Upper lobe of left lung (tissue), 6 donors: ENCODE results near the gene NME7. TPM values are rescaled to one million over a fixed set of nuclear protein-coding genes. Genes with fewer than 3 reads are reported as not detected.
"Not testable (repeated sequence)": the region's sequence is repeated elsewhere in the genome, so short reads cannot be mapped to it uniquely, and the experiment has no call there.

Experiments
- ATAC-seq, 2 donors: fragments of 200-7000 bp; cut with Tn5 transposase; one replicate each; pipeline ENCODE4 v1.9.1; 2022; ENCODE audit warnings: mild to moderate bottlenecking in 2 of 2, moderate library complexity in 2 of 2; ENCODE audit not compliant: low FRiP score in 2 of 2
- DNase-seq, 2 donors: peaks; one replicate each; pipeline ENCODE4 v3.0.0-alpha.2; 2019 to 2020
- H3K27ac ChIP-seq, 4 donors: fragments of 200-600 bp; sonication (generic); one replicate each; pipeline ENCODE4 v1.5.1; 2016 to 2019
- H3K27me3 ChIP-seq, 4 donors: fragments of 200-600 bp; sonication (generic); one replicate each; pipeline ENCODE4 v1.5.1; 2017 to 2019
- H3K36me3 ChIP-seq, 4 donors: fragments of 200-600 bp; sonication (generic); one replicate each; pipeline ENCODE4 v1.5.1; 2016 to 2019
- H3K4me1 ChIP-seq, 4 donors: fragments of 200-600 bp; sonication (generic); one replicate each; pipeline ENCODE4 v1.5.1; 2018 to 2019
- H3K4me3 ChIP-seq, 4 donors: fragments of 200-600 bp; sonication (generic); one replicate each; pipeline ENCODE4 v1.5.1; 2017 to 2019; ENCODE audit warnings: mild to moderate bottlenecking in 2 of 4, moderate library complexity in 1 of 4
- H3K9me3 ChIP-seq, 4 donors: fragments of 200-600 bp; sonication (generic); one replicate each; pipeline ENCODE4 v1.5.1; 2018 to 2019
- EP300 ChIP-seq, 4 donors: sonication (generic); formaldehyde crosslinking; IDR thresholded peaks; one replicate each; pipeline ENCODE4 v1.5.1; 2017; ENCODE audit warnings: antibody characterized with exemption in 4 of 4, control low read depth in 2 of 4
- POLR2A ChIP-seq, 4 donors: fragments of 450-650 bp; IDR thresholded peaks; one replicate each; pipeline ENCODE4 v1.5.1; 2016 to 2017; ENCODE audit warnings: antibody characterized with exemption in 4 of 4, mild to moderate bottlenecking in 2 of 4
- POLR2AphosphoS5 ChIP-seq, 2 donors: sonication (generic); formaldehyde crosslinking; IDR thresholded peaks; one replicate each; pipeline ENCODE4 v1.5.1; 2017; ENCODE audit warnings: antibody characterized with exemption in 2 of 2
- WGBS, 2 donors: methylation state at CpG; one replicate each; pipeline ENCODE4 v1.1.5; 2017 to 2018; 5-methylcytosine and 5-hydroxymethylcytosine counted together
- total RNA-seq, 6 donors: library from RNA; depleted of rRNA in 4 of 6; stranded (reverse); fragments of >200 nt in 4 of 6; gene quantifications; one replicate each; pipeline versions ENCODE4 v1.1.0 to v1.2.1, GENCODE V29; 2016 to 2021
- TF ChIP-seq, protein P1 (sequence below), 6 experiments: fragments of 450-650 bp in 4 of 6; fragments of 200-600 bp in 2 of 6; sonication (generic) in 2 of 6; IDR thresholded peaks; one replicate each; pipeline ENCODE4 v1.5.1; 2016 to 2019; ENCODE audit warnings: antibody characterized with exemption in 6 of 6
- donor health status: DM: no; HTN: no; CAD: no; lungs with moderate emphysema.
- donor health status: DM: no; HTN: yes; CAD: no; lungs with severe emphysema.

Gene NME7
- total RNA-seq, 6 donors from 2014 or later = 9.8 to 24.1 (median 12.1) TPM

DNA sequence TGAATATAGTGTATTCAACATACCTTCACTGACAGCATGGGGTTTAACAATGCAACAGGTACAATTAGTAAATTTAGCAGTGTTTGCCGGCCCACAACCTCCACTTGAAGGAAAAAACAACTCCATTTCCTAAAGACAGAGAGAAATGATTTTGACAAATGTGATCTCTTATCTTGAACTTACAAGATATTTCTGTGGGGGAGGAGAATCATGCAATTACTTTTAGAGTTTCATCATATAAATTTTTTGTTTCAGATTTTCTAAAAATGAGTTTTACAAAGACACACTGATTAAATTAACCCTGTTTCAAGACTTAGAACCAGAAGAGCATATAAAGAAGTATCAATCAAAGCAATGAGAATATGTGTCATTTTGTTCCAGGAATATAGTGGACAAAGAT lies 80.3 kb downstream of the NME7 start:
- Histone ChIP-seq H3K36me3 (no peaks in the 10 kb centered on the region), H3K4me3 (no peak overlapping the region), H3K27ac (no peak overlapping the region), H3K9me3 (no peaks in the 10 kb centered on the region), H3K27me3 (no peaks in the 10 kb centered on the region), H3K4me1 (no peaks in the 10 kb centered on the region)
- no peak for TF ChIP-seq POLR2A (IDR thresholded peaks at IDR 0.05)
- TF ChIP-seq EP300 (IDR thresholded peaks at IDR 0.05) = no peak
- TF ChIP-seq, protein P1, sequence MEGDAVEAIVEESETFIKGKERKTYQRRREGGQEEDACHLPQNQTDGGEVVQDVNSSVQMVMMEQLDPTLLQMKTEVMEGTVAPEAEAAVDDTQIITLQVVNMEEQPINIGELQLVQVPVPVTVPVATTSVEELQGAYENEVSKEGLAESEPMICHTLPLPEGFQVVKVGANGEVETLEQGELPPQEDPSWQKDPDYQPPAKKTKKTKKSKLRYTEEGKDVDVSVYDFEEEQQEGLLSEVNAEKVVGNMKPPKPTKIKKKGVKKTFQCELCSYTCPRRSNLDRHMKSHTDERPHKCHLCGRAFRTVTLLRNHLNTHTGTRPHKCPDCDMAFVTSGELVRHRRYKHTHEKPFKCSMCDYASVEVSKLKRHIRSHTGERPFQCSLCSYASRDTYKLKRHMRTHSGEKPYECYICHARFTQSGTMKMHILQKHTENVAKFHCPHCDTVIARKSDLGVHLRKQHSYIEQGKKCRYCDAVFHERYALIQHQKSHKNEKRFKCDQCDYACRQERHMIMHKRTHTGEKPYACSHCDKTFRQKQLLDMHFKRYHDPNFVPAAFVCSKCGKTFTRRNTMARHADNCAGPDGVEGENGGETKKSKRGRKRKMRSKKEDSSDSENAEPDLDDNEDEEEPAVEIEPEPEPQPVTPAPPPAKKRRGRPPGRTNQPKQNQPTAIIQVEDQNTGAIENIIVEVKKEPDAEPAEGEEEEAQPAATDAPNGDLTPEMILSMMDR (IDR thresholded peaks at IDR 0.05) = no peak
- TF ChIP-seq POLR2AphosphoS5 (IDR thresholded peaks at IDR 0.05) = no peak
- no peak for DNase-seq
- no peak for ATAC-seq
- WGBS, 2 donors = 65 to 79% methylated on average over 1 of the region's 1 CpG

DNA sequence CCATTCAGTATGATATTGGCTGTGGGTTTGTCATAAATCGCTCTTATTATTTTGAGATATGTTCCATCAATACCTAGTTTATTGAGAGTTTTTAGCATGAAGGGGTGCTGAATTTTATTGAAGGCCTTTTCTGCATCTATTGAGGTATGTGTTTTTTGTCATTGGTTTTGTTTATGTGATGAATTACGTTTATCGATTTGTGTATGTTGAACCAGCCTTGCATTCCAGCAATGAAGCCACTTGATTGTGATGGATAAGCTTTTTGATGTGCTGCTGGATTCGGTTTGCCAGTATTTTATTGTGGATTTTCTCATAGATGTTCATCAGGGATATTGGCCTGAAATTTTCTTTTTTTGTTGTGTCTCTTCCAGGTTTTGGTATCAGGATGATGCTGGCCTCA lies 86.0 kb downstream of the NME7 start:
- H3K4me3 ChIP-seq, H3K36me3 ChIP-seq, ATAC-seq, H3K27me3 ChIP-seq, DNase-seq, H3K27ac ChIP-seq, H3K9me3 ChIP-seq, H3K4me1 ChIP-seq: not testable (repeated sequence)
- 96% methylated on average over 4 of the region's 4 CpGs for WGBS, 2 donors

DNA sequence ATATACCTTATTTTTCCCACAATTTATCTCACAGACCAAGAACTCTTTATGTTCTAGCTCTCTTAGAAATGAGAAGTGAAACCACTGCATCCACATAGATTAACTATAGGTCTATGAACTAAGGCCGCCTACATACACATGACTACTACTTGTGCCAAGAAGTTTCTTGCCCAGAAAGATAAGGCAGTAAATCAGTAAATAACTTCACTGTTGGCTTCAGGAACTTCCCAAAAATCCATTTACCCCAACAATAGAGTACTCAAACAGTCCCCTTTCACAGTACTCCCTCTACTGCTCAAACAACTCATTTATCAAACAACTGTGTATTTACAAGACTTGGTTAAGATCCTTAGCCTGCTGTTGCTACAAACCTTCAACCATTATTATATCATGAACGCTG lies 96.5 kb downstream of the NME7 start:
- Histone ChIP-seq H3K9me3 (no peaks in the 10 kb centered on the region), H3K4me1 (peaks cover 0 to 8% (median 0%) of the 10 kb centered on the region in 4 donors), H3K27ac (no peak overlapping the region), H3K4me3 (no peak overlapping the region), H3K27me3 (no peaks in the 10 kb centered on the region), H3K36me3 (no peaks in the 10 kb centered on the region)
- no peak for DNase-seq
- TF ChIP-seq POLR2A (IDR thresholded peaks at IDR 0.05) = no peak
- TF ChIP-seq, protein P1 (IDR thresholded peaks at IDR 0.05) = peak in 1 of 6 experiments; percentile 19
- peak in 1 of 2 donors; percentile 42 for ATAC-seq
- 45 to 51% methylated on average over 2 of the region's 2 CpGs for WGBS, 2 donors

DNA sequence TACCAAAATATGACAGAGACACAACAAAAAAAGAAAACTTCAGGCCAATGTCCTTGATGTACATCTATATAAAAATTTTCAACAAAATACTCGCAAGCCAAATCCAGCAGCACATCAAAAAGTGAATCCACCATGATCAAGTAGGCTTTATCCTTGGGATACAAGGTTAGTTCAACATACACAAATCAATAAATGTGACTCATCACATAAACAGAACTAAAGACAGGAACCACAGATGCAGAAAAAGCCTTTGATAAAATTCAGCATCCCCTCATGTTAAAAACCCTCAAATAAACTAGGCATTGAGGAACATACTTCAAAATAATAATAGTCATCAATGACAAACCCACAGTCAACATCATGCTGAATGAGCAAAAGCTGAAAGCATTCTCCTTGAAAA lies 101.5 kb downstream of the NME7 start:
- DNase-seq = no peak
- ATAC-seq = no peak
- H3K4me1 ChIP-seq = peaks cover 0 to under 1% (median 0%) of the 10 kb centered on the region in 4 donors
- H3K27me3 ChIP-seq = no peaks in the 10 kb centered on the region
- H3K9me3 ChIP-seq = no peaks in the 10 kb centered on the region
- no peak overlapping the region for H3K27ac ChIP-seq
- TF ChIP-seq, protein P1 (IDR thresholded peaks at IDR 0.05) = no peak
- TF ChIP-seq EP300 (IDR thresholded peaks at IDR 0.05) (no peak), POLR2A (IDR thresholded peaks at IDR 0.05) (no peak), POLR2AphosphoS5 (IDR thresholded peaks at IDR 0.05) (no peak)
- H3K36me3 ChIP-seq = no peaks in the 10 kb centered on the region
- WGBS, 2 donors = 92 to 100% methylated on average over 1 of the region's 1 CpG
- H3K4me3 ChIP-seq = no peak overlapping the region

DNA sequence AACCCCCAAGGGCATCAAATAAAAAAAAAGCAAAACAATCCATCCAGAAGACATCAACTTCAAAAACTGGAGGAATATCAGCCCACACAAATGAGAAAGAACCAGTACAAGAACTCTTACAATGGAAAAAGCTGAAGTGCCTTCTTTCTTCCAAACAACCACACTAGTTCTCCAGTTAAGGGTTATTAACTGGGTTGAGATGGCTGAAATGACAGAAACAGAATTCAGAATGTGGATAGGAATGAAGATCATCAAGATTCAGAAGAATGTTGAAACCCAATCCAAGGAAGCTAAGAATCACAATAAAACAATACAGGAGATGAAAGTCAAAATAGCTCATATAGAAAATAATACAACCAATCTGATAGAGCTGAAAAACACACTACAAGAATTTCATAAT lies 104.5 kb downstream of the NME7 start:
- TF ChIP-seq EP300 (IDR thresholded peaks at IDR 0.05) (no peak), POLR2AphosphoS5 (IDR thresholded peaks at IDR 0.05) (no peak)
- TF ChIP-seq, protein P1 (IDR thresholded peaks at IDR 0.05) = no peak
- H3K4me3 ChIP-seq = no peak overlapping the region
- H3K4me1 ChIP-seq = no peaks in the 10 kb centered on the region
- H3K9me3 ChIP-seq = no peaks in the 10 kb centered on the region
- no peak overlapping the region for H3K27ac ChIP-seq
- H3K27me3 ChIP-seq = no peaks in the 10 kb centered on the region
- no peaks in the 10 kb centered on the region for H3K36me3 ChIP-seq
- ATAC-seq = no peak
- DNase-seq = no peak
